GM19468 (cell line): ENCODE results near the gene CASTOR2.
"Not testable (repeated sequence)": the region's sequence is repeated elsewhere in the genome, so short reads cannot be mapped to it uniquely, and the experiment has no call there.

Source experiments
- ATAC-seq: cut with Tn5 transposase; IDR thresholded peaks from one replicate; pipeline ENCODE4 v1.9.1; 2021; ENCODE audit warnings: mild to moderate bottlenecking, moderate library complexity, moderate number of reproducible peaks; ENCODE audit not compliant: unreplicated experiment; ENCODE audit errors: extremely low read depth

The CASTOR2 gene

DNA sequence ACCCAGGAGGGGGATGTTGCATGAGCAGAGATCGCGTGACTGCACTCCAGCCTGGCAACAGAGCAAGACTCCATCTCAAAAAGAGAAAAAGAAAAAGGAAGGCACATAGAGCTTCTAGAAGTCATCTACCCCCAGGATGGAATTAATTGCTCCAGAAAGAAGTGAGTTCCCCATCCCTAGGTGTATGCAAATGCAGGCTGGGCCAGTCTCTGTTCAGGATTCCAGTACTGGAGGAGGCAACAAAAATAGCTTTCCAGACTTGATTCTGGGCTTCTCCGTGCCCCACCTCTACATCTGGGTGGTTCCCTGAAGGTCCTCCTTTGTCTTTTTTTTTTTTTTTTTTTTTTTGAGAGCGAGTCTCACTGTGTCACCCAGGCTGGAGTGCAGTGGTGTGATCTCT, 28.6 kb downstream of the CASTOR2 start:
- no peak for ATAC-seq

DNA sequence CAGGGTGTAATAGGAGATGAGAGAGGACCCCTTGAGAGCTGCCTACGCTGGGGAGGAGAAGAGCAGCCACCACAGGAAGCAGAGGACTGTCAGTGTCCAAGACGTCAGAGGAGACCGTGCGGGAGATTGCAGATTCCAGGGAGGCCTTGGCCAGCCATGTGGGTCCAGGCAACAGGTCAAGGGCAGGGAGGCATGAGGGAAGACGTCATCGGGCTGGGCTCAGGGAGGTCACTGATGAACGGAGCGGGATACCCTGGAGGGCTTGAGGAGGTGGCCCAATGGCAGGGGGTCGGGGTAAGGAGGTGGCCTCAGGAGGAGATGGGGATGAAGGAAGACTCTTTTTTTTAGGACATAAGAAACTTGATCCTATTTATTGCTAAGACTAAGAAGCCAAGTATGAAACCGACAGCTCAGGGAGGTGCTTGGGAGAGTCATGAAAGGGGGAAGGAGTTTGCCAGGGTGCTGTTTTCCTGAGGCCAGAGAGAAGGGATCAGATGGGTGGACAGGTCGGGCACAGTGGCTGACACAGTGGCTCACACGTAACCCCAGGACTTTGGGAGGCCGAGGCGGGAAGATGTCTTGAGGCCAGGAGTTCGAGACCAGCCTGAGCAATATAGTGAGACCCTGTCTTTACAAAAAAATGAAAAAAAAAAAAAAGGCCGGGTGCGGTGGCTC, 30.5 kb downstream of the CASTOR2 start:
- not testable (repeated sequence) for ATAC-seq

DNA sequence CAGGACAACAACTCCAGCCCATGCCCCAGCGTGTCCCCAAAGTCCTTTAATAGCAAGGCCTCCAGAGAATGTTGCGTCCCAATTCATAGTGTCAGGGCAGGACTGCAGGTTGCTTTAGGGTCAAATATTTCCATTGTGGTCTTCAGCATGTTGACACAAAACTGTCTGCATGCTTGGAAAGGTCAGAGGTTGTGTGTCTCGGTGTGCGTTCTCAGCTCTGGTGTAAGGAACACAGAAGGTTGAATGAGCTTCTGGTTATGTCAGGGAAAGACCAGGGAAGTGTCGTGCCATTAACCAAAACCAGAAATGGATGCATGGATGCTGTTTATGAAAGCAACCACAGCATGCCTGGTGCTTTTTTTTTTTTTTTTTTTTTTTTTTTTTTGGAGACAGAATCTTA, 31.9 kb downstream of the CASTOR2 start:
- ATAC-seq = not testable (repeated sequence)

GRCh38 chr7:74997811-74998210, 33.3 kb downstream of the CASTOR2 start:
- not testable (repeated sequence) for ATAC-seq

DNA sequence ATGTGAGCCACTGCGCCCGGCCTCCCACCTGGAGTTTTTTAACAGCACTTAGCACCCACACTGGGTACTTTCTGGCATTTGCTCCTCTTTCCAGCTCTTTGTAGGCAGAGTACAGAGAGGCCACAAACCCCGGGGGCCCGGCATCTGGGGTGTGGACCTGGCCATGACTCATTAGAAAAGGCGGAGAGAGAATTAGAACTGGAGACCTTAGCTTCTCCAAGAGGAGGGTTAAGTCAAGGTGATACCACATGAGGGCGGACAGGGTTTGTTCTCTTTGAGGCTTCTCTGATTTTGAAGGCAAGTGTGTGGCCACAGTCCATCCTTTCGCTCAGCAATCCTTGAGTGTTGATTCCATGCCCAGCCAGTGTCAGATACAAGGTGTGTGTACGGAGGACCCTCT, 36.9 kb downstream of the CASTOR2 start:
- not testable (repeated sequence) for ATAC-seq

GRCh38 chr7:75010036-75010435, 45.5 kb downstream of the CASTOR2 start:
- no peak for ATAC-seq

DNA sequence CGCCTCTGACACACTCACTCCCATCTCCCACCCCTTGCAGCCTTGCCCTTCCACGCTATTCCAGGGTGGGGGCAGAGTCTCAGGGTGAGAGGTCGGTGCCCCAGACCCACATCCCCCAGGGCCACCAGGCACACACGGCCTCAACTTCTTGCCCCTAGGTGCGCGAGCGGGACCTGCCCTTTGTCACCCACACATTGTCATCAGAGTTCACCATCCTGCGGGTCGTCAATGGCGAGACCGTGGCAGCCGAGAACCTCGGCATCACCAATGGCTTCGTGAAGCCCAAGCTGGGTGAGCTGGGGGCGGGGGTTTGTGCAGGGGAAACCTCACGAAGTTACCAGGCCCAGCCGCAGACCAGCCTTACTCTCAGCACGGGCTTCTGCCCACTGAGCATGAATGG, 53.3 kb downstream of the CASTOR2 start:
- no peak for ATAC-seq

GRCh38 chr7:75018570-75019364, 54.3 kb downstream of the CASTOR2 start:
- ATAC-seq = no peak

DNA sequence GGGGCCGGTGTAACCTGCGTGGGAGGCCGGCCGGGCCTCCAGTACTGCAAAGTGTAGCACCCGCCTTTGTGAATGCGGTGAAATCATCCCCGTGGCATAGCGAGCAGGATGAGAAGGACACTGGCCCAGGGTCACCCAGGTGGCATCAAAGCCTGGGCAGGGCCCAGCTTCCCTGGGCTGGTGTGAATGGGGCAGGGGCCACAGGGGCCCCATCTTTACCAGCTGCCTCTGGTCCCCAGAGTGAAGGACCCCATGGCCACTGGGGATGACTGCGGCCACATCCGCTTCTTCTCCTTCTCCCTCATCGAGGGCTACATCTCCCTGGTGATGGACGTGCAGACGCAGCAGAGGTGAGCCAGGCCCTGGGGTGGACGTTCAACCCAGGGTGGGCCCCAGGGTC, 55.3 kb downstream of the CASTOR2 start:
- no peak for ATAC-seq

DNA sequence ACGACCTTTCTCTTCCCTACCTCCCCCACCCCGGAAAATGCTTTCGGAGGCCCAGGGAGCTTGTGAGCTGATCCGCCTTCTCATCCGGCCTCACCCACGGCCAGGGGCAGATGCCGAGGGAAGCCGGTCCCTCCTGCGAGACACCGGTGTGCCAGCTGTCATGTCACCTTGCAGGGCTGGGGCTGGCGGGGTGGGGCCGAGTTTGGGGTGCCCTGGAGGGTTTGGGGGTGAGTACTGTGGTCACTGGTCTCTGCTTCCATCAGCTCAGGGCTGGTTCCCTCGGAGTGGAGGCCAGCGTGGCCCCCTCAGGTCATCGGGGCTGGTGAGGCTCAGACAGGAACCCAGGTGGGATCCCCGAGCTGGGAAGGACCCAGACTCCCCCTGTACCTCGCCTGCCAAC, 60.4 kb downstream of the CASTOR2 start:
- no peak for ATAC-seq

GRCh38 chr7:75028299-75028698, 63.8 kb downstream of the CASTOR2 start:
- ATAC-seq = no peak

DNA sequence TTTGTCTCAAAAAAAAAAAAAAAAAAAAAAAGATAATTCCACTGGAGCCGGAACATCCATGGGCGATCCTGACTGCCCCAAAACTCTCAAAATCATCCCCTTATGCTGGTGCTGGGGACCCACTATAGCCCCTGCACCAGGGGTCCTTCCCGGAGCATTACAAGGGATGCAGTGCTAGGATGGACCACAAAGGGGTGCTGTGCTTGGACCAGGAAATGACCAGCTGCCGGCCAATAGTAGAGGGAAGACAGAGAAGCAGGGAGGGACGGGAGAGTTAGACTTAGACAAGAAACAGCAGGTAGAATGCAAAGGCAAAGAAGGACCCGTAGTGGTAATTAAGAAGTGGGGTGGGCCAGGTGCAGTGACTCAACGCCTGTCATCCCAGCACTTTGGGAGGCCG, 68.6 kb downstream of the CASTOR2 start:
- no peak for ATAC-seq

- ATAC-seq = no peak
These were observed 69.3 kb downstream of the CASTOR2 start for GRCh38 chr7:75033826-75034225.

DNA sequence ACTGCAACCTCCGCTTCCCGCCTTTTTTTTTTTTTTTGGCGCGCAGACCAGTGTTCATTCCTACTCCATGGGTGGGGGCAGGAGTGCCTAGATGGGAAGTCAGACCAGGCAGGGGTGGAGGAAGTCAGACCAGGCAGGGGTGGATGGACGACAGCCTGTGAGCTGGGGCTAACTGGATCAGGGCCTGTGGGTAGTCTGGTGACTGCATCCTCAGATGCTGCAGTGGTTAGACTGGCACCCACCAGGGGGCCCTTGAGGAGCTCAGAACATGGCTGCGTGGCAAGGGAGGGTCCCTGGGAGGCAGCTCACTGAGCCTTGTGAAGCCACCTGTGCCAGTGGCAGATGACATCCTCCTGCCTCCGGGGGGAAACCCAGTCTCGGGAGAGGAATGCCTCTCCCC, 74.0 kb downstream of the CASTOR2 start:
- ATAC-seq = no peak

GRCh38 chr7:75039166-75039565, 74.7 kb downstream of the CASTOR2 start:
- no peak for ATAC-seq

DNA sequence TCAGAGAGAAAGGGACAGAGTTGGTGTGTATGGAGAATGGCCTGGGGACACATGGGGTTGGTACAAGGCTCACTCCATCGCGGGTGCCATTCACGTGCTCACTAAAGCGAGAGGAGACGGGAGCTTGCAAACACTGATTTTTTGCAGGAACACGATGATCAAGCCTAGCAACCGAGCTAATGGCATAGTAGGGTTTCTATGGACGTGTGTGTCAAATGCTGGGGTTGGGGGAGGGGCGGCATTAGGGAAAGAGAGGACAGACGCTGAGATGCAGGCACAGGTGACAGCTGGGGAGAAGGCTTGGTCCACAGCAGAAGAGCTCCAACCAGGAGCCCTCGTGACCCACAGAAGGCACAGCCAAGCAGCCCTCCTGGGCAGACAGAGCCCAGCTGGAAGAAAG, 75.2 kb downstream of the CASTOR2 start:
- no peak for ATAC-seq

DNA sequence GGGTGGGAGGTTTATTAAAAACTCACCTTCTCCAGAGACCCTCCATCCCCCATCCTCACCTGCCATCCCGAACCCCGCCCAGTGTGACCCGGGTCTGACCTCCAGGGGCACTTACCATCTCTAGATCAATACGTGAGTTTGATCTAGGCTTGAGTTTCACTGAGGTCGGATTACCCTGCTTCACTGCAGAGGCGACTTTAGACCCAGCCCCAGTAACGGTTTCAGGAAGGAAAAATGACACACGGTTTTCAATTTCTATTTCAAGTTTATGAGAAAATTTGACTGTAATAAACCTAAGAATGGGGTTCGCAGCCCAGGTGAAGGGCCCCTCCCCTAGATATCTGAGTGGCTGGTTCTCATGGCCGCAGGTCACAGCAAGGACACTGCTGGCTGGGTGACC, 76.0 kb downstream of the CASTOR2 start:
- no peak for ATAC-seq

DNA sequence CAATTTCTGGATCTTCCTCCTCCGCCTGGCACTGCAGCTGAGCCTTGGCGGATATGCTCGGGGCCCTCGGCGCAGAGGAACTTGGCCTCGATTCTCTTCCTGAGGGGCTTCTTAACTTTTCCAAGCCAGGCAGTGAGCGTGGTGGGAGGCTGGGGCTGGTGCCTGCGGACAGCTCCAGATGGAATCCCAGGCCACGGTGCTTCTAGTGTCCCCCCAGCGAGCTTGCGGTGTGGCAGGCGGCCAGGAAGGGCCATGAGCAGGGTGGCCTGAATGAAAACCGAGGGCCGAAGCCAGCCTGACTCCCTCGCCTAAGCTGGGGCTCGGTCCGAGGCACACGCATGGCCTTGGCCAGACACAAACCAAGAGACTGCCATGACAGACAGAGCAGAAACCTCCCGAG, 77.8 kb downstream of the CASTOR2 start:
- ATAC-seq = no peak

GRCh38 chr7:75042831-75043703, 78.6 kb downstream of the CASTOR2 start:
- ATAC-seq = no peak

GRCh38 chr7:75045881-75046280, 81.4 kb downstream of the CASTOR2 start:
- ATAC-seq = no peak
